Esophagus (tissue), 2 donors: ENCODE data around the gene IL13. TPM values are rescaled to one million over a fixed set of nuclear protein-coding genes. Genes with fewer than 3 reads are reported as not detected.
"Not testable (repeated sequence)": the region's sequence is repeated elsewhere in the genome, so short reads cannot be mapped to it uniquely, and the experiment has no call there.

Experiments used
- H3K27ac ChIP-seq, 2 donors: one replicate each; pipeline ENCODE4 v1.5.1; 2013; ENCODE audit warnings: low read depth in 2 of 2, mild to moderate bottlenecking in 2 of 2, inconsistent platforms in 1 of 2, low read length in 1 of 2, moderate library complexity in 1 of 2
- H3K27me3 ChIP-seq, 2 donors: one replicate each; pipeline ENCODE4 v1.6.1; 2013; ENCODE audit warnings: low read length in 2 of 2, control low read depth in 1 of 2, mild to moderate bottlenecking in 1 of 2; ENCODE audit not compliant: insufficient read depth in 2 of 2, control insufficient read depth in 1 of 2
- H3K36me3 ChIP-seq, 2 donors: one replicate each; pipeline ENCODE4 v1.6.1; 2013; ENCODE audit warnings: low read length in 1 of 2; ENCODE audit not compliant: control insufficient read depth in 2 of 2, insufficient read depth in 2 of 2
- H3K4me1 ChIP-seq, 2 donors: one replicate each; pipeline ENCODE4 v1.6.1; 2013; ENCODE audit warnings: low read length in 1 of 2; ENCODE audit not compliant: control insufficient read depth in 2 of 2, insufficient read depth in 2 of 2
- H3K4me3 ChIP-seq, 2 donors: one replicate each; pipeline ENCODE4 v1.5.1; 2013; ENCODE audit warnings: low read length in 2 of 2, mild to moderate bottlenecking in 2 of 2, low read depth in 1 of 2, moderate library complexity in 1 of 2
- H3K9me3 ChIP-seq, 2 donors: one replicate each; pipeline ENCODE4 v1.6.1; 2013; ENCODE audit warnings: mild to moderate bottlenecking in 2 of 2, low read depth in 1 of 2, low read length in 1 of 2, moderate library complexity in 1 of 2; ENCODE audit not compliant: control insufficient read depth in 2 of 2, insufficient read depth in 1 of 2
- WGBS, 2 donors: extraction: QIAGEN DNeasy Blood & Tissue Kit; methylation state at CpG; one replicate each; pipeline ENCODE4 v1.1.7; 2013; 5-methylcytosine and 5-hydroxymethylcytosine counted together
- polyA plus RNA-seq, 2 donors: library from polyadenylated mRNA; stranded (reverse); fragments of 200-250 nt; gene quantifications; one replicate each; pipeline ENCODE4 v1.2.3, GENCODE V29; 2013
- donor health status: healthy with polysubstance abuse.
- donor health status: Bipolar disorder and iron deficiency.

Gene IL13
- polyA plus RNA-seq, 2 donors: not detected

DNA sequence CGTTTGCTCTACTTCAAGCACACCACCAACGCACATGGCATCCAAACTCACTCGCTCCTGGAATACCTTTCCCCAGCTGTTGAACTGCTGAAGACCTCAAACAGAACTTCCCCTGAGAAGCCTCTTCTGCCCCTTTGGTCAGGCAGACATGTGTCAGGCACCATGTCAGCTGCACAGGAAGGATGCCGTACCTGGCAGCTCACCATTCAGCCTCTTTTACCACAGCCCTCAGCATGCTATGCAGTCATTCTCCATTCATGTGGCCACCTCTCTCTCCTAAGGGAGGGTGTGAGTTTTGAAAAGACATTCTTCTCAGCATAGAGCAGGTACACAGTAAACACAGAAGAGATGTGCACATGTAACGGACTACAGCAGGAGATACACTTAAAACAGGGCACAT, 30.0 kb downstream of the IL13 start:
- 82 to 89% methylated on average over 5 of the region's 5 CpGs for WGBS, 2 donors

GRCh38 chr5:132688536-132689339, 30.8 kb downstream of the IL13 start:
- Histone ChIP-seq H3K4me1 (no peaks in the 10 kb centered on the region), H3K4me3 (no peak overlapping the region), H3K27ac (no peak overlapping the region), H3K36me3 (no peaks in the 10 kb centered on the region), H3K9me3 (no peaks in the 10 kb centered on the region), H3K27me3 (no peaks in the 10 kb centered on the region)
- WGBS, 2 donors: 62 to 68% methylated on average over 7 of the region's 7 CpGs

More for the DNA sequence above, 30.0 kb downstream of the IL13 start:
- no peak overlapping the region for H3K27ac ChIP-seq
- no peaks in the 10 kb centered on the region for H3K9me3 ChIP-seq
- H3K4me1 ChIP-seq: no peaks in the 10 kb centered on the region
- no peaks in the 10 kb centered on the region for H3K27me3 ChIP-seq
- no peaks in the 10 kb centered on the region for H3K36me3 ChIP-seq
- no peak overlapping the region for H3K4me3 ChIP-seq

GRCh38 chr5:132689513-132689912, 31.5 kb downstream of the IL13 start:
- Histone ChIP-seq H3K4me1 (no peaks in the 10 kb centered on the region), H3K27me3 (no peaks in the 10 kb centered on the region)

GRCh38 chr5:132690156-132690555, 32.2 kb downstream of the IL13 start:
- H3K4me1 ChIP-seq: no peaks in the 10 kb centered on the region
- H3K27me3 ChIP-seq: no peaks in the 10 kb centered on the region
- no peaks in the 10 kb centered on the region for H3K36me3 ChIP-seq
- no peak overlapping the region for H3K27ac ChIP-seq
- no peak overlapping the region for H3K4me3 ChIP-seq
- 97 to 98% methylated on average over 3 of the region's 3 CpGs for WGBS, 2 donors
- H3K9me3 ChIP-seq: no peaks in the 10 kb centered on the region

More at GRCh38 chr5:132689513-132689912, 31.5 kb downstream of the IL13 start:
- H3K36me3 ChIP-seq: no peaks in the 10 kb centered on the region
- H3K9me3 ChIP-seq: no peaks in the 10 kb centered on the region
- 82 to 84% methylated on average over 7 of the region's 7 CpGs for WGBS, 2 donors
- no peak overlapping the region for H3K4me3 ChIP-seq
- no peak overlapping the region for H3K27ac ChIP-seq

- H3K4me1 ChIP-seq, H3K9me3 ChIP-seq, H3K36me3 ChIP-seq, H3K27ac ChIP-seq, H3K4me3 ChIP-seq, H3K27me3 ChIP-seq: not testable (repeated sequence)
- WGBS, 2 donors: 73 to 78% methylated on average over 5 of the region's 5 CpGs
These were observed 34.0 kb downstream of the IL13 start for GRCh38 chr5:132691755-132692631.

GRCh38 chr5:132692632-132692967, 34.6 kb downstream of the IL13 start:
- Histone ChIP-seq H3K4me3 (no peak overlapping the region), H3K27me3 (no peaks in the 10 kb centered on the region), H3K4me1 (no peaks in the 10 kb centered on the region)

GRCh38 chr5:132695956-132696355, 38.0 kb downstream of the IL13 start:
- 89 to 93% methylated on average over 4 of the region's 4 CpGs for WGBS, 2 donors

More at GRCh38 chr5:132692632-132692967, 34.6 kb downstream of the IL13 start:
- Histone ChIP-seq H3K9me3 (no peaks in the 10 kb centered on the region), H3K36me3 (no peaks in the 10 kb centered on the region), H3K27ac (no peak overlapping the region)

DNA sequence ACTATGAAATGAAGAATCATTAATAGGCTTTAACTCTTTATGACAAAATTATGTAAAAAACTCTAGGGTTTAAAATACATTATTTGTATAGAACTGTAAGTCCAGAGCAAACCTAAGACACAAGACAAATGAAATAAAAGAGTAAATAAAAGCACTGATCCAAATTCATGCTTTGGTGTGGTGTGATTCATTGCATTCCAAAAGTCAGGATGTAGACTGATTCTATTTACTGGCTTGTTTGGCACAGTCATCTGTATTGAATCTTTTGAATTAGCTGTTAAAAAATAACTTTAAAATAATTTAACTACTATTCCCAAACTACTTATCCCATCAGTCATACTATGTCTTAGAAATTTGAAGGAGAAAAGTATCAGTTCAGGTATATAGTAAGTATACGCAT, 46.9 kb downstream of the IL13 start:
- no peaks in the 10 kb centered on the region for H3K4me1 ChIP-seq
- 91 to 100% methylated on average over 1 of the region's 1 CpG for WGBS, 2 donors
- H3K36me3 ChIP-seq: no peaks in the 10 kb centered on the region
- H3K27ac ChIP-seq: no peak overlapping the region
- H3K4me3 ChIP-seq: no peak overlapping the region
- no peaks in the 10 kb centered on the region for H3K9me3 ChIP-seq
- H3K27me3 ChIP-seq: no peaks in the 10 kb centered on the region

More at GRCh38 chr5:132695956-132696355, 38.0 kb downstream of the IL13 start:
- no peaks in the 10 kb centered on the region for H3K27me3 ChIP-seq
- no peaks in the 10 kb centered on the region for H3K4me1 ChIP-seq
- no peak overlapping the region for H3K27ac ChIP-seq
- no peak overlapping the region for H3K4me3 ChIP-seq
- no peaks in the 10 kb centered on the region for H3K9me3 ChIP-seq
- H3K36me3 ChIP-seq: no peaks in the 10 kb centered on the region

DNA sequence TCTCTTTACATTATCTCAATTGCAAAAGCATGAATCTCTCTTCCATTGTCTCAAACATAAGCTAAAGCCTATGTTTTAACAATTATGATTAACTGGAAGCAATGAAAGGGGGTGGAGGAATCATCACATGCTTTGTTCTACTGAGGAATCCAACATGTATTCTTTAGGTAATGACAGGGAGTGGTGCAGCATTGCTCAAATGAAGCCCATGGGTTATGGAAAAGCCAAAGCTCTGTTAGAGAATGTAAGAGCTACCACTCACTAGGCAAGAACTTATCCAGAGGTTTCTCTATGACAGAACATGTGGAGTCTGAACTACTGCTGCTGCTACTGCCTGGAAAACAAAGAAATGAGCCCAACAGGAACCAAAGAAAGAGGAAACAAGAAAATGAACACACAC, 50.7 kb downstream of the IL13 start:
- Histone ChIP-seq H3K27me3 (no peaks in the 10 kb centered on the region), H3K27ac (no peak overlapping the region), H3K4me1 (no peaks in the 10 kb centered on the region), H3K36me3 (no peaks in the 10 kb centered on the region), H3K9me3 (no peaks in the 10 kb centered on the region), H3K4me3 (no peak overlapping the region)
